Epithelial cell of proximal tubule (primary cell): ENCODE measurements around the gene ZSCAN21. TPM values are rescaled to one million over a fixed set of nuclear protein-coding genes. Genes with fewer than 3 reads are reported as not detected.
A peak's percentile ranks its signal among the peaks of the same experiment; 100 is the strongest.

Source experiments
- DNase-seq: peaks from one replicate; pipeline ENCODE4 v3.0.0-alpha.2; 2011; ENCODE audit warnings: low read depth
- H3K4me3 ChIP-seq: 2 replicates; pipeline ENCODE4 v1.5.1; 2011; ENCODE audit warnings: low read depth, mild to moderate bottlenecking, low read length
- total RNA-seq: library from RNA; depleted of rRNA; stranded (reverse); fragments of >200 nt; gene quantifications from 2 replicates; pipeline ENCODE4 v1.2.3, GENCODE V29; 2015
- TF ChIP-seq, protein P1 (sequence below): conservative IDR thresholded peaks from 2 replicates; pipeline ENCODE4 v1.5.1; 2012; ENCODE audit warnings: low read depth, mild to moderate bottlenecking, low read length

The ZSCAN21 gene
- total RNA-seq, 1 donor from 2014 or later = 2.4 TPM

DNA sequence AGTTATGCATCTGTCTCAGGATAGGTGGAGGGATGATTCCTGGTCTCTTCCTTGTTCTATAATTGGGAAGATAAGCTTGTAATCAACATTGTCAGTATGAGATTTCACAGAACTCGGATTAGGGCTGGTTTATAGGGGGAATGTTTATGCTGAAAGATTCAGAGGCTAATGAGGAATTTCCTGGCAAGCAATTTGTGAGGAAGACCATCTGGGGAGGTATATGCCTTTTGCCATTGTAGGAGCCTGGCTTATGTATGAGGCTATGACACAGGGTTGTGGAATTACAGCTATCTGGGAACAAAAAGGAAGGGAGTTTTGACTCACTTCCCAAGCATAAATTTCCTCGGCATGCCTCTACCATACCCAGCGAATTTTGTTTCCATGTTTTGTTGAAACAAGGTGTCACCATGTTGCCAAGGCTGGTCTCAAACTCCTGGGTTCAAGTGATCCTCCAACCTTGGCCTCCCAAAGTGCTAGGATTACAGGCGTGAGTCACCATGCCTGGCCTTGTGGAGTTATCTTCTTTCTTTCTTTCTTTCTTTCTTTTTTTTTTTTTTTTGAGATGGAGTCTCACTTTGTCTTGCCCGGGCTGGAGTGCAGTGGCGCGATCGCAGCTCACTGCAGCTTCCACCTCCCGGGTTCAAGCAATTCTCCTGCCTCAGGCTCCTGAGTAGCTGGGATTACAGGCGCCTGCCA is 37.6 kb downstream of the ZSCAN21 start:
- peak; percentile 73 for DNase-seq
- no peak overlapping the region for H3K4me3 ChIP-seq
- TF ChIP-seq, protein P1, sequence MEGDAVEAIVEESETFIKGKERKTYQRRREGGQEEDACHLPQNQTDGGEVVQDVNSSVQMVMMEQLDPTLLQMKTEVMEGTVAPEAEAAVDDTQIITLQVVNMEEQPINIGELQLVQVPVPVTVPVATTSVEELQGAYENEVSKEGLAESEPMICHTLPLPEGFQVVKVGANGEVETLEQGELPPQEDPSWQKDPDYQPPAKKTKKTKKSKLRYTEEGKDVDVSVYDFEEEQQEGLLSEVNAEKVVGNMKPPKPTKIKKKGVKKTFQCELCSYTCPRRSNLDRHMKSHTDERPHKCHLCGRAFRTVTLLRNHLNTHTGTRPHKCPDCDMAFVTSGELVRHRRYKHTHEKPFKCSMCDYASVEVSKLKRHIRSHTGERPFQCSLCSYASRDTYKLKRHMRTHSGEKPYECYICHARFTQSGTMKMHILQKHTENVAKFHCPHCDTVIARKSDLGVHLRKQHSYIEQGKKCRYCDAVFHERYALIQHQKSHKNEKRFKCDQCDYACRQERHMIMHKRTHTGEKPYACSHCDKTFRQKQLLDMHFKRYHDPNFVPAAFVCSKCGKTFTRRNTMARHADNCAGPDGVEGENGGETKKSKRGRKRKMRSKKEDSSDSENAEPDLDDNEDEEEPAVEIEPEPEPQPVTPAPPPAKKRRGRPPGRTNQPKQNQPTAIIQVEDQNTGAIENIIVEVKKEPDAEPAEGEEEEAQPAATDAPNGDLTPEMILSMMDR = no peak

DNA sequence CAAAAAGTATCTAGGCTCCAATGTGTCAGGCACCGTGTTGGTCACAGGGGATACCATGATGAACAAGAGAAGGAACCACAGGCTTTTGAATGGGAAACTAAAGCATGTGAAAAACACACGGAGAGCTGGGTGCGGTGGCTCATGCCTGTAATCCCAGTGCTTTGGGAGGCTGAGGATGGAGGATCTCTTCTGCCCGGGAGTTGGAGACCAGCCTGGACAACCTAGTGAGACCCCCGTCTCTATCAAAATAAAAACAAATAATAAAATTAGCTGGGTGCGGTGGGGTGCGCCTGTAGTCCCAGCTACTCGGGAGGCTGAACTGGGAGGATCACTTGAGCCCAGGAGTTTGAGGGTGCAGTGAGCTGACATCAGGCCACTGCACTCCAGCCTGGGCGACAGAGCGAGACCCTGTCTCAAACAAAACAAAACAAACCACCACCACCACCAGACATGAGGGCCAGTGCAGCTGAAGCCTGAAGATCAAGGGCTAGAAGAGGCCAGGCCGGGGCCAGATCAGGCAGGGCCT is 38.6 kb downstream of the ZSCAN21 start:
- no peak for DNase-seq
- peak overlapping the region; percentile 97 for H3K4me3 ChIP-seq
- TF ChIP-seq, protein P1 = no peak

DNA sequence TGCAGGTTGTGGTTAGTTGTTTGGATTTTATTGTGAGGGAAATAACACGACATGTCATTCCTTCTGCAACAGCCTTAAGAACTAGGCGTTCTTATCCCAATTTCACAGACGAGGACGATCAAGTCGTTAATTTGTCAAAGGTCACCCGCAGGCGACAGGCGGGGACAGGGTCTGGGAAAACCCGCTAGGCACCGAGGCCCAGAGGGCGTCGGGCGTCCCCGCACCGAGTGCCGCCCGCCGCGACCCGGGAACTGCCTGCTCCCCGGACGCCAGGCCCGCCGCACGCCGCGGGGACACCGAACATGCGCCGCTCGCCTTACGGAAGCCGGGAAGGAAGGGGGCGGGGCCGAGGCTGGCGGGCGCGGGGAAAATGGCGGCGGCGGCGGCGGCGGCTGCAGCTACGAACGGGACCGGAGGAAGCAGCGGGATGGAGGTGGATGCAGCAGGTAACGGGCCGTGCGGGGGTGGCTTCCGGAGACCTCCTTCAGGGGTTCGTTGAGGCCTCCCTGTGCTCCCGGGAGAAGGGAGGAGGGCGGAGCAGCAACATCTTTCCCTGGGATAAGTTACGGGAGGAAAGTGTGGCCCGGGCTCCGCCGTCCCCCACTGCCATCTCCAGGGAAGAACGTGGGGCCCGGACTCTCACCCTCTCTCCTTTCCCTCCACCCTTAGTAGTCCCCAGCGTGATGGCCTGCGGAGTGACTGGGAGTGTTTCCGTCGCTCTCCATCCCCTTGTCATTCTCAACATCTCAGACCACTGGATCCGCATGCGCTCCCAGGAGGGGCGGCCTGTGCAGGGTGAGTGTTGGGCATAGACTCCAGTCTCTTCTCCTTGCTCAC is 39.3 kb downstream of the ZSCAN21 start, which contains the start of gene COPS6:
COPS6 (plus strand) TSS at position 349 of the 837 bp plus-strand sequence; CDS start at position 371, 22 bp downstream.
- DNase-seq = no peak
- TF ChIP-seq, protein P1 = no peak
- H3K4me3 ChIP-seq = peak within 1 kb of the TSS; percentile 97

- H3K4me3 ChIP-seq = peak overlapping the region; percentile 97
- DNase-seq = no peak
- TF ChIP-seq, protein P1 = no peak
Measured at GRCh38 chr7:100089458-100090196, 40.1 kb downstream of the ZSCAN21 start.

- H3K4me3 ChIP-seq = no peak overlapping the region
- DNase-seq = no peak
- TF ChIP-seq, protein P1 = no peak
Measured at GRCh38 chr7:100090527-100091410, 41.2 kb downstream of the ZSCAN21 start.
